ENCODE results near the gene ETV4.
A peak's percentile ranks its signal among the peaks of the same experiment; 100 is the strongest.

The ETV4 gene

GRCh38 chr17:43572368-43572980 lies 26.3 kb upstream of the ETV4 start:
- DNase-seq = no peak

DNA sequence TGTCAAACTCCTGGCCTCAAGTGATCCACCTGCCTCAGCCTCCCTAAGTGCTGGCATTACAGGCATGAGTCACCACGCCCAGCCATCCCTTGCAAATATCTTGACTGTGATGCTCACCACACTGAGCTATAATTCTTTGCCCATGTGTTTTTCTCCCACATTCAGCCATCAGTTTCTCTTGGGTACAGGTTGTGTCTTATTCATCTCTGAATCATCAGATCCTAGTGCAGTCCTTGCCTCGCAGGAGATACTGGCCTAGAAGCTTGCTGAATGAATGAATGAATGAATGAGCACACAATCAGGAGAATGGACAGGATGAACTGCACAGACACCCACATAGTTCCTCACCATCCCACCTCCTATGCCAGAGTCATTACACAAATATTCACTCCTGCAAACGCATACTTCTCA lies 24.4 kb upstream of the ETV4 start:
- DNase-seq = no peak

- DNase-seq = no peak
These were observed 22.5 kb upstream of the ETV4 start for GRCh38 chr17:43568506-43569082.

DNA sequence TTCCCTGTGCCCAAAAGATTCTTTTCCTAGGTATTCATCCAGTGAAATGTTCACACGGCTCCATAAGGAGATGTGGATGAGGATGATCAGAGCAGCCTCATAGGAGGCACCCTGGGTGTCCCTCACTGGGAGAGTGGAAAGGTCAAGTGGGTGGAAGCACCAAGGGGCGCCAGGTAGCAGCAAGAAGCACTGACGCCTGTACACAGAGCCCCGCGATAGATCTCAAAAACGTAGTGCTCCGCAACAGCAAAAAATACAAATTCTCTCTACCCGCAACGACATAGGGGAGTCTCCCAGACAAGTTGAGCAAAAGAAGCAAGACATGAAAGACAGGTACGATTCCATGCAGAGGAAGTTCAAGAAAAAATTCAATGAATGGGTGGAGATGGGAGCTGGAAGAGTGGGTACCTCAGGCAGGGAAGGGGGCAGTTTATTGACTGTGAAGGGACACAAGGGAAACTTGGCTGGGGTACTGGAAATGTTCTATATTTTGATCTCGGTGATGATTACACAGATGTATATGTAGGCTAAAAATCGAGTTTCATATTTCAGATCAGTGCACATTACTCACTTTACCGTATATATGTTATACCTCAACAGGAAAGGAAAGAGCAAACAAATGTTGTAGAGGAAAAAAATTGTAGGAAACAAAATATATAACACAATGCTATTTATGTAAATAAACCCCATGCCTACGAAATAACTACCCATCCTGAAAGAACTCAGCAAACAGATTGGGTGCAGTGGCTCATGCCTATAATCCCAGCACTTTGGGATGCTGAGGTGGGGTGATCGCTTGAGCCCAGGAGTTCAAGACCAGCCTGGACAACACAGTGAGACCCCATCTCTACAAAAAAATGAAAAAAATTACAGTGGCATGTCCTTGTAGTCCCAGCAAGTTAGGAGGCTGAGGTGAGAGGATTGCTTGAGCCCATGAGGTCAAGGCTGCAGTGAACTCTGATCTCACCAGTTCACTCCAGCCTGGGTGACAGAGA lies 17.8 kb upstream of the ETV4 start:
- DNase-seq = no peak

GRCh38 chr17:43562679-43563599 lies 16.8 kb upstream of the ETV4 start:
- no peak for DNase-seq

- DNase-seq = no peak
These were observed 14.6 kb upstream of the ETV4 start for GRCh38 chr17:43560461-43561427.

- no peak for DNase-seq
These were observed 13.1 kb upstream of the ETV4 start for GRCh38 chr17:43559161-43559816.

GRCh38 chr17:43558805-43559160 lies 12.6 kb upstream of the ETV4 start:
- DNase-seq = no peak

DNA sequence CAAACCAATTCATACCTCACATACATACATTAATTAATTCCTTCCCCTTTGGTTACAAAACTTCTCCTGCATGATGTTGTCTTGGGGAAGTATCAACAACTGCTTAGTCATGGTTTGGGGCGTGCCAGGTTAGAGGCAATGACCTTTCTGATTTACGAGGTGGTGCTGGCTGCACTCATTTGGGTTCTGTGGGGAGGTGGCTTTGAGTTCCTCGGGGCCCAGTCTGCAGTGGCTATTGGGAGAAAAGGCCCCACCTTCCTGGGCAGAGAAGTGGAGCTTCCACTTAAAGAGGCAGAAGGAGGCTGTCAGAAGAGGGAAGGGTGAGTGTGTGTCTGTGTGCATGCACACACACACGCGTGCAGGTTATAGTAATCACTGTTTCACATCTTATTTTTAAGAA lies 10.2 kb upstream of the ETV4 start:
- DNase-seq = no peak

DNA sequence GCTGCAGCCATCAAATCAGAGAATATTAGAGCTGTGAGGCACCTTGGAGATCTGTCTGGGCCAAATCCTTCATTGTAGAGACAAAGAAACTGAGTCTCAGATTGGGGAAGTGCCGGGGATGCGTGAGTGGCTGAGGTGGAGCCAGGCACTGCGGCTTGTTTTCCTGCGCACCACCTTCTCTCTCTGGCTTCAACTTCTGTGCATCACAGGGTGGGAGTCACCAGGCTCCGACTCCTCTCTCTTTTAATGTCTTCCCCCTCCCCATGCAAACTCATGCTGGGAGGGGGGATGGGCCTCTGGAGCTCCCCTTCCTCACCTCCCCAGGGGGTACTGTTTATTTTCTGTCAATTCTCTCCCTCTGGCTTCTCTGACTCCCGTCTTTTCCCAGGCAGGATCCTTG lies 8.7 kb upstream of the ETV4 start:
- no peak for DNase-seq

GRCh38 chr17:43553573-43553972 lies 7.4 kb upstream of the ETV4 start:
- DNase-seq = no peak

DNA sequence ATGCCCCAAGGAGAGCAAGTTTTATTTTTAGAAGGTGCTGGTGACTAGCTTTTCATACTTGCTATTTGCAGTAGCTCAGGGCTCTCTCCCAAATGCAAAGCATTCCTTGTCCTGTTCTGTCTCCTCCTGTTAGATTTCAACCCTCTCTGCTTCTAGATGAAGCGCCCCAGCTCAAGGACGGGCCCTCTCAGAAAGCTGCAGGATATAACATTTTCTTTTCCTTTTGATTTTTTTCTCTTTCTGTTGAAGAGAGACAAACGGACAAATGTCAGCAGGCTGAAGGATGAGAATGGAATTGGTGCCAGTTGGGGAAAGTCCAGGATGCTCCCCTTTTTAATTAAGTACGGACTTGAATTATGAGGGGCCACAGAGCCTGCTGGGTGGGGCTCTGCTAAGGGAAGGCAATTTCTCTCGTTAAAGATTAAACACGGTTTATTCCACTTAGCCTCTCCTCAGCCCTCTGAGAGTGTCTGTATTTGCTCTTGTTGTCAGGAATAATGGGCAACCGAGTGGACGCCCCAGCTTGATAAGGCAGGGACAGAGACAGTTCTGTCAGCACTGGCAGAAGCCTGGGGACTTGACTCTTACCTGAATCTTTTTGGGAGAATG lies 6.2 kb upstream of the ETV4 start:
- no peak for DNase-seq

- no peak for DNase-seq
These were observed 4.6 kb upstream of the ETV4 start for GRCh38 chr17:43550754-43551153.

DNA sequence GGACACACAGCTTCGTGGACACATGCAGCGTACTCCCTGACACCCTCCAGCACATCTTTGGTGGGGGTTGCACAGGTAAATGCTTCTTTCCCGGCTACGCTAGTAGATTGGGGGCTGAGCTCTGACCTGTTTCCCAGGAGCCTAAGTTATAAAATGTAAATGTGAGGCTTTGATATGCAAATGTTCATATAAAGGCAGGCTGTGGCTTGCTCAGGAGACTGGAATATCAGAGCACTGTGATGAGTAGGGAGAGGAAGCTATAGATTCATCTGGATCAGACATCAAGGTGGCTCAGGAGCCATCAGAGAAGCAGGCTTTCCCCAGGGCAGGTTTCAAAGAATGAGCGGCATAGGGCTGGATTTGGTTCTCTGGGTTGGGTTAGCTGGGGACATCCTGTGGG lies 3.4 kb upstream of the ETV4 start:
- DNase-seq = no peak

DNA sequence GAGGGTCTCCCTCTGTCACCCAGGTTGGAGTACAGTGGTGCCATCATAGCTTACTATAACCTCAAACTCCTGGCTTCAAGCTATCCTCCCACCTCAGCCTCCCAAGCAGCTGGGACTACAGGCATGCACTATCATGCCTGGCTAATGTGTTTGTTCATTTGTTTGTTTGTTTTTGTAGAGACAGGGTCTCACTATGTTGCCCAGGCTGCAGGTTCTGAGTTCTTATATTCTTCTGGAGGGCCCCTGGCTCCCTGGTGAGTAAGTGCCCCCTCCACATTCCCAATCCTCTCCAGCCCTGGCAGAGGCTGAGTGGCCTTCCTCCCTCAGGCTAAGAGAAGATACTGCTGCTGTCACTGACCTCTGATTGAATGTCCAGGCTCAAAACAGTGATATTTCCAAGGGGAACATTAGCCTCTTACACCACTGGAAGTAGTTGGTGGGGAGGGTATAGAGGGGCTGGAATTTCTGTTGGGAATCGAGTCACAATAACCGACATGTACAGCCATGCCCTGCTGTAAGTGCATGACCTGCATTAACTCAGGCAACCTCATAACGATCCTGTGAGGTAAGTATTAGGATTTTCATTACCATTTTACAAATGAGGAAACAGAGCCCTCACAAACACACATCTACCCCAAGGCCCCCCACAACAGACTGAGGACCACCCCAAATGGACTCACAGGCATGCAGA lies 2.7 kb upstream of the ETV4 start:
- DNase-seq = no peak

DNA sequence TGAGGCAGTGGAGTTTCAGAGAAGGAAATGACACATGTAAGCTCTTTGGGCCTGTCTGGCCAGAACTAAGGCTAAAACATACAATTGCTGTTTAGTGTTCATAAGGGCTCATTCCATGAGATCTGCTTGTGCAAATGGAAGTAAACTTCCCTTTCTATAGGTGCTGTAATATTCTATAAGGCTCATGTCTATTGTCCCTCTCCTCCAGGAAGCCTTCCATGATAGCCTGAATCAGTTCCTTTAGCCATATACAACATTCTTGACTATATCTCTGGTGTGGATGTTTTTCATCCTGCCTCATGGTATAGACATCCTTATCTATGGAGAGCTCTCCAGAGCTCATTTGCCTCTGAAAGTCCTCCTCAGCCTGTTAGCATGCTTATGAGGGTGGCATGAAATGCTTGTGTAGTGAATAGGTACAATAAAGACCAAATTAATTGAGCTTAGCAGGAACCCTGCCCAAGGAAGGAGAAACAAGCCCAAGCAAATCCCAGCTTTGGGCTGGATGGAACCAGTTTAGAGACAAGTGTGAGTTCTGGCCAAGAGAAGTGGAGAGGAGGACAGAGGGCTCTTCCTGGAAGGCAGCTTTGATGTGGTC lies 1.6 kb upstream of the ETV4 start:
- no peak for DNase-seq

DNA sequence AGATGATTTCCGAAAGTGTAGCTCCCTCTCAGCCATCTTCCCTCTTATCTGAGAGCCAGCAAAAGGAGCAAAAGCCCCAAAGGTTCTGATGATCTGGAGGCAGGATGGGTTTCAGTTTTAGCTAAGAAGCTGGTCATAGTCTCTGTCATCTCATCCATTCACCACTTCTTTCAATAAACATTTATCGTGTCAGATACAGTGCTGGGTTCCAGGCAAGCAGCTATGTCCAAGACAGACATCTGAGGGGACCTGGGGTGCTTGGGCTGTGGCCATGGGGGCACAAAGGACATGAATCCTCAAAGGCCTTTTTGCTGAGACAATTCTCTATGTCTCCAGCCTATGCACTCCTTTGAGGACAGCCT lies 1.0 kb upstream of the ETV4 start:
- DNase-seq = no peak

DNA sequence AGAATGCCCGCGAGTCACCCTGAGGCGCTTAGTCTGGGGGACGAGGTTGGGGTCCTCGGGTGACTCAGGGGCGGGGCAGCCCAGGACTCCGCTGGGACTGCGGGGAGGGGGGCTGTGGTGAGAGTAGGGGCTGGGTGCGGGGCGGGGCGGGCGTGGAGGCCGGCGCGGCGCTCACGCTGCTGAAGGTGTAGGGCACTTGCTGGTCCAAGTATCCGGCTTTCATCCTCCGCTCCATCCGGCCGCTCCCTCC lies 832 bp downstream of the ETV4 start:
- peak; percentile 1 for DNase-seq

DNA sequence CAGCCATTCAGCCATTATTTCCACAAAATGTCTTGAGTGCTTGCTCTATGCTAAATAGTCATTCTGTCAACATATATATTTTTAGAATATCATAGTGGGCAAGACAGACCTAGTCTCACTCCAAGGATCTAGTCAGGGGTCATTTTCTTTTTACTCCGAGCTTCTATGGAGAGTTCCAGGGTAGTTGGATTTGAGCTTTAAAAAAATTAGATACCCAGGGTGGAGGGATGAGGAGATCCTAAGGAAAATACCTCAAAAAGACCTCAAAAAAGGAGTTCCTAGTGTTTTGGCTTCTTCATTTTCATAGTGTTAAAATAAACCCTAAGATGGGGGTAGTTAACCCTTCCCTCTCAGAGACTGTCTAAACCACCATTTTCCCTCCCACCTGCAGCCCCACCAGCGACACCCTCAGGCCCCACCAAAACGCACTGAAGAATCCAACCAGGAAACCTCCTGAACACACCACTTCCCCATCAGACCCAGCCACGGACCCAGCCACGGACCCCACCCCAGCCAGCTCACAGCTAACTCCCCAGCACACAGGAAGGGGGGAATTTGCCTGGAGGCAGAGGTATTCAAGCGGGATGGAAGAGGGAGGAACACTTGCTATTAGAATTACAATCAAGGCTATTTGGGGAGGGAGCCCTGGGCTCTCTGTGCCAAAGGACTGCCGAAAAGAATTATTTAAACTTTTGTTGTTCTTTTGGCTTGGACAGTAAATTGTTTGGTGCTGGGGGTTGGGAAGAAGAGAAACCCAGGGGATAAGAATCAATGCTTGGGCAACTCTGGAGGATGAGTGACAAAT lies 2.2 kb downstream of the ETV4 start:
- no peak for DNase-seq

Data from activated effector memory CD4-positive, alpha-beta T cell treated with Interleukin-2 at 50 U/mL for 16 hours (primary cell).